SH-SY5Y (cell line): Measurements from ENCODE around the gene ALOX15.

Experiments used
- GATA2 ChIP-seq: IDR thresholded peaks from 2 replicates; pipeline ENCODE4 v1.6.1; 2011; ENCODE audit warnings: mild to moderate bottlenecking, low read depth, low read length
- GATA3 ChIP-seq: IDR thresholded peaks from 2 replicates; pipeline ENCODE4 v1.6.1; 2011; ENCODE audit warnings: low read depth, mild to moderate bottlenecking, low read length, moderate library complexity

GRCh38 chr17:4604111-4604644 is 37.3 kb downstream of the ALOX15 start:
- TF ChIP-seq GATA2 (no peak), GATA3 (no peak)
